HG03039 (cell line): Measurements from ENCODE around the gene ERICH2.
"Not testable (repeated sequence)": the region's sequence is repeated elsewhere in the genome, so short reads cannot be mapped to it uniquely, and the experiment has no call there.

Experiments
- ATAC-seq: cut with Tn5 transposase; IDR thresholded peaks from one replicate; pipeline ENCODE4 v1.9.1; 2021; ENCODE audit warnings: mild to moderate bottlenecking, moderate library complexity; ENCODE audit not compliant: unreplicated experiment

ERICH2 gene

GRCh38 chr2:170770008-170770605 is at the start of gene ERICH2:
ERICH2 (plus strand) TSS chr2:170770378; CDS start chr2:170770682, 304 bp downstream.
- ATAC-seq, result peak; percentile 50

- ATAC-seq, result no peak
Measured at GRCh38 chr2:170721678-170722077, 48.5 kb upstream of the ERICH2 start.

GRCh38 chr2:170722301-170722700 is 47.9 kb upstream of the ERICH2 start:
- no peak for ATAC-seq

- no peak for ATAC-seq
Measured at GRCh38 chr2:170723446-170723958, 46.7 kb upstream of the ERICH2 start.

GRCh38 chr2:170733798-170734600 is 36.2 kb upstream of the ERICH2 start:
- ATAC-seq, result no peak

- ATAC-seq, result not testable (repeated sequence)
Measured at GRCh38 chr2:170734601-170735000, 35.6 kb upstream of the ERICH2 start.

- no peak for ATAC-seq
Measured at GRCh38 chr2:170736628-170737027, 33.5 kb upstream of the ERICH2 start.

GRCh38 chr2:170737406-170737805 is 32.8 kb upstream of the ERICH2 start:
- no peak for ATAC-seq

- ATAC-seq, result no peak
Measured at GRCh38 chr2:170737821-170738220, 32.4 kb upstream of the ERICH2 start.

- no peak for ATAC-seq
Measured at GRCh38 chr2:170739048-170739447, 31.1 kb upstream of the ERICH2 start.

- no peak for ATAC-seq
Measured at GRCh38 chr2:170739507-170740046, 30.6 kb upstream of the ERICH2 start.

GRCh38 chr2:170740660-170741059 is 29.5 kb upstream of the ERICH2 start:
- ATAC-seq, result no peak

GRCh38 chr2:170742000-170742399 is 28.2 kb upstream of the ERICH2 start:
- no peak for ATAC-seq

GRCh38 chr2:170742896-170743529 is 27.2 kb upstream of the ERICH2 start:
- ATAC-seq, result no peak

GRCh38 chr2:170743530-170744239 is 26.5 kb upstream of the ERICH2 start:
- no peak for ATAC-seq

- no peak for ATAC-seq
Measured at GRCh38 chr2:170744248-170745002, 25.8 kb upstream of the ERICH2 start.

GRCh38 chr2:170745305-170745704 is 24.9 kb upstream of the ERICH2 start:
- ATAC-seq, result no peak

GRCh38 chr2:170747921-170748320 is 22.3 kb upstream of the ERICH2 start:
- ATAC-seq, result no peak

- not testable (repeated sequence) for ATAC-seq
Measured at GRCh38 chr2:170751555-170751954, 18.6 kb upstream of the ERICH2 start.

- no peak for ATAC-seq
Measured at GRCh38 chr2:170761572-170761971, 8.6 kb upstream of the ERICH2 start.
